Endothelial cell (in vitro differentiated cells): ENCODE data around the gene DDHD1. TPM values are rescaled to one million over a fixed set of nuclear protein-coding genes. Genes with fewer than 3 reads are reported as not detected.
"Not testable (repeated sequence)": the region's sequence is repeated elsewhere in the genome, so short reads cannot be mapped to it uniquely, and the experiment has no call there.

Experiments used
- DNase-seq: peaks from one replicate; pipeline ENCODE4 v3.0.0; 2021; ENCODE audit warnings: low spot score
- H3K27ac Mint-ChIP-seq: one replicate; pipeline ENCODE4 v1.8.0; 2021; ENCODE audit warnings: mixed read lengths, inconsistent platforms; ENCODE audit not compliant: unreplicated experiment
- H3K27me3 Mint-ChIP-seq: one replicate; pipeline ENCODE4 v1.8.0; 2021; ENCODE audit warnings: mild to moderate bottlenecking, moderate library complexity, mixed read lengths, inconsistent platforms; ENCODE audit not compliant: unreplicated experiment
- H3K36me3 Mint-ChIP-seq: one replicate; pipeline ENCODE4 v1.8.0; 2021; ENCODE audit warnings: mild to moderate bottlenecking, low read depth, mixed read lengths, inconsistent platforms; ENCODE audit not compliant: unreplicated experiment
- H3K4me1 Mint-ChIP-seq: one replicate; pipeline ENCODE4 v1.8.0; 2021; ENCODE audit warnings: mild to moderate bottlenecking, mixed read lengths, inconsistent platforms; ENCODE audit not compliant: unreplicated experiment
- H3K4me3 Mint-ChIP-seq: one replicate; pipeline ENCODE4 v1.8.0; 2021; ENCODE audit warnings: mild to moderate bottlenecking, mixed read lengths, inconsistent platforms; ENCODE audit not compliant: unreplicated experiment
- H3K9me3 Mint-ChIP-seq: one replicate; pipeline ENCODE4 v1.8.0; 2021; ENCODE audit warnings: mixed read lengths, inconsistent platforms; ENCODE audit not compliant: unreplicated experiment
- CTCF ChIP-seq: fragments of 200-600 bp; sonication (generic); IDR thresholded peaks from one replicate; pipeline ENCODE4 v1.5.0; 2021; ENCODE audit warnings: antibody characterized with exemption; ENCODE audit not compliant: unreplicated experiment
- total RNA-seq: library from RNA; stranded (reverse); fragmentation: NEBNext Ultra II Directional; extraction: Animal tissue kit (Norgen Biotek cat#: 25700); gene quantifications from one replicate; pipeline ENCODE4 v1.2.1, GENCODE V29; 2021; ENCODE audit not compliant: unreplicated experiment

Gene DDHD1
- total RNA-seq, 1 donor from 2014 or later = 4.1 TPM

GRCh38 chr14:53103636-53104340 is 49.3 kb downstream of the DDHD1 start:
- H3K4me1 Mint-ChIP-seq = no peaks in the 10 kb centered on the region
- no peak overlapping the region for H3K27ac Mint-ChIP-seq
- no peaks in the 10 kb centered on the region for H3K36me3 Mint-ChIP-seq
- H3K27me3 Mint-ChIP-seq = no peaks in the 10 kb centered on the region
- TF ChIP-seq CTCF = no peak
- H3K9me3 Mint-ChIP-seq = no peaks in the 10 kb centered on the region
- DNase-seq = no peak
- no peak overlapping the region for H3K4me3 Mint-ChIP-seq

- no peaks in the 10 kb centered on the region for H3K9me3 Mint-ChIP-seq
- TF ChIP-seq CTCF = no peak
- H3K27ac Mint-ChIP-seq = no peak overlapping the region
- no peak for DNase-seq
- no peaks in the 10 kb centered on the region for H3K4me1 Mint-ChIP-seq
- peaks cover 2% of the 10 kb centered on the region for H3K27me3 Mint-ChIP-seq
- no peak overlapping the region for H3K4me3 Mint-ChIP-seq
- H3K36me3 Mint-ChIP-seq = no peaks in the 10 kb centered on the region
Observed at GRCh38 chr14:53093206-53093605, 59.9 kb downstream of the DDHD1 start.

- no peak overlapping the region for H3K27ac Mint-ChIP-seq
- H3K4me3 Mint-ChIP-seq = no peak overlapping the region
- H3K4me1 Mint-ChIP-seq = no peaks in the 10 kb centered on the region
- H3K36me3 Mint-ChIP-seq = no peaks in the 10 kb centered on the region
- no peaks in the 10 kb centered on the region for H3K9me3 Mint-ChIP-seq
- DNase-seq = no peak
- peaks cover 3% of the 10 kb centered on the region for H3K27me3 Mint-ChIP-seq
- TF ChIP-seq CTCF = no peak
Observed at GRCh38 chr14:53090853-53091252, 62.3 kb downstream of the DDHD1 start.

- DNase-seq, H3K36me3 Mint-ChIP-seq, H3K27ac Mint-ChIP-seq, H3K27me3 Mint-ChIP-seq, H3K4me3 Mint-ChIP-seq, H3K9me3 Mint-ChIP-seq, H3K4me1 Mint-ChIP-seq: not testable (repeated sequence)
Observed at GRCh38 chr14:53084954-53085353, 68.2 kb downstream of the DDHD1 start.

GRCh38 chr14:53064475-53064874 is 88.6 kb downstream of the DDHD1 start:
- no peaks in the 10 kb centered on the region for H3K4me1 Mint-ChIP-seq
- H3K36me3 Mint-ChIP-seq = no peaks in the 10 kb centered on the region
- H3K27me3 Mint-ChIP-seq = no peaks in the 10 kb centered on the region
- H3K9me3 Mint-ChIP-seq = no peaks in the 10 kb centered on the region
- no peak for TF ChIP-seq CTCF
- no peak for DNase-seq
- H3K27ac Mint-ChIP-seq = no peak overlapping the region
- no peak overlapping the region for H3K4me3 Mint-ChIP-seq
